Effector memory CD8-positive, alpha-beta T cell (primary cell): Measurements from ENCODE around the gene PAM16.
A peak's percentile ranks its signal among the peaks of the same experiment; 100 is the strongest.
"Not testable (repeated sequence)": the region's sequence is repeated elsewhere in the genome, so short reads cannot be mapped to it uniquely, and the experiment has no call there.

Experiments
- ATAC-seq: fragments of 150-1000 bp; cut with Tn5 transposase; replicated peaks from 2 replicates; pipeline ENCODE4 v1.10.0; 2021; ENCODE audit warnings: mild to moderate bottlenecking, moderate library complexity
- DNase-seq, 3 experiments: peaks; one replicate each; pipeline ENCODE4 v3.0.0; 2021
- H3K27ac Mint-ChIP-seq, 2 donors: one replicate each; pipeline ENCODE4 v1.8.0; 2022; ENCODE audit warnings: mild to moderate bottlenecking in 2 of 2, mixed read lengths in 2 of 2, moderate library complexity in 2 of 2
- H3K27me3 Mint-ChIP-seq, 2 donors: one replicate each; pipeline ENCODE4 v1.8.0; 2022; ENCODE audit warnings: mixed read lengths in 2 of 2
- H3K36me3 Mint-ChIP-seq: one replicate; pipeline ENCODE4 v1.8.0; 2022; ENCODE audit warnings: mild to moderate bottlenecking, moderate library complexity, mixed read lengths; ENCODE audit not compliant: insufficient read depth
- H3K4me1 Mint-ChIP-seq, 2 donors: one replicate each; pipeline ENCODE4 v1.8.0; 2022; ENCODE audit warnings: low read depth in 2 of 2, mixed read lengths in 2 of 2
- H3K4me3 Mint-ChIP-seq, 2 donors: one replicate each; pipeline ENCODE4 v1.8.0; 2022; ENCODE audit warnings: mild to moderate bottlenecking in 2 of 2, mixed read lengths in 2 of 2, moderate library complexity in 2 of 2
- H3K9me3 Mint-ChIP-seq, 2 donors: one replicate each; pipeline ENCODE4 v1.8.0; 2022; ENCODE audit warnings: mixed read lengths in 2 of 2
- total RNA-seq, 9 experiments: gene quantifications; one replicate each; lab custom pipeline; 2026; lab: John Stamatoyannopoulos, UW

PAM16 gene
- total RNA-seq: 1.5 to 6.8 (median 3.2) reads per million in 9 experiments

DNA sequence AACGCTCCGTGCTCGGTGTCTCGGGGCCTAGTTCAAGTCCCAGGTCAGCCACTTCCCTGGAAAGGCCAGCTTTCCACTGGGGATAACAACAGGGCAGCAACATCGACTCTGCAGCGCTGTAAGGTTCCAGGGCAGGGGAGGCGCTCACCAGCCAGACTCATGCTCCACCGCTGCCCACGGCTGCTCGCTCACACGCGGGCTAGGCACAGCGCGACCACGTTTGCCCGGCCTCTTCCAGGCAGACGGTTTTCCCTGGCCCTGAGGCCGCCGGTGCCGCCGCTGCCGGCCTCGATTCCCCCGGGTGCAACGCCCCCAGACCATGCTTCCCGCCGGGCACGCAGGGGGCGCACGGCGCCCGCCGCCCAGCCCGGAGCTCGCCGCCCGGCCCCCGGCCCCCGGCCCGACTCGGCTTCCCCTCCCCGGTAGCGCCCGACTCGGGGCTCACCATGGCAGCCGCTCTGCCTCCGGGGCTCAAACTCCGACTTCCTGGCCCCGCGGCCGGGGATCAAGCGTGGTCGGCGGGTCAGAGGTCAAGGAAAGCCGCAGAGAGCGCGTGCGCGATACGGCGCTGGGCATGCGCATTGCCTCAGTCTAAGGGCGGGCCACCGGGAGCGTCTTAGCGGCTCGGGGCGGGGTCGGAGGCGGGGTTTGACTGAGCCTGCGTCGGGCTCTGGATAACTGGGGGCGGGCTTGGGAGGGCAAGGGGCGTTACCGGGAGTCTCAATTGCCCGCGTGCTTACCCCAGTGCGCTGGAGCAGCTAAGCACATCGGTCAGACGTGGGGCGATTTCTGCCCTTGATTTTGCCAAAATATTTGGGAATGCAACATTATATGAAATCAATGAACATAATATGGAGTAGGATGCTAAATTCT, at the start of gene PAM16:
PAM16 (minus strand) TSS at position 535 of the 873 bp plus-strand sequence; CDS start at position 448, 87 bp downstream.
- Mint-ChIP-seq H3K4me1 (peaks cover 11 to 21% of the 10 kb centered on the region in 2 donors), H3K9me3 (no peaks in the 10 kb centered on the region), H3K27ac (peak within 1 kb of the TSS; percentile 84 to 92), H3K36me3 (peaks cover 58% of the 10 kb centered on the region), H3K27me3 (no peaks in the 10 kb centered on the region), H3K4me3 (peak within 1 kb of the TSS; percentile 89 to 90)
- DNase-seq (peak; percentile 97 to 98 (median 98)), ATAC-seq (peak; percentile 83)

DNA sequence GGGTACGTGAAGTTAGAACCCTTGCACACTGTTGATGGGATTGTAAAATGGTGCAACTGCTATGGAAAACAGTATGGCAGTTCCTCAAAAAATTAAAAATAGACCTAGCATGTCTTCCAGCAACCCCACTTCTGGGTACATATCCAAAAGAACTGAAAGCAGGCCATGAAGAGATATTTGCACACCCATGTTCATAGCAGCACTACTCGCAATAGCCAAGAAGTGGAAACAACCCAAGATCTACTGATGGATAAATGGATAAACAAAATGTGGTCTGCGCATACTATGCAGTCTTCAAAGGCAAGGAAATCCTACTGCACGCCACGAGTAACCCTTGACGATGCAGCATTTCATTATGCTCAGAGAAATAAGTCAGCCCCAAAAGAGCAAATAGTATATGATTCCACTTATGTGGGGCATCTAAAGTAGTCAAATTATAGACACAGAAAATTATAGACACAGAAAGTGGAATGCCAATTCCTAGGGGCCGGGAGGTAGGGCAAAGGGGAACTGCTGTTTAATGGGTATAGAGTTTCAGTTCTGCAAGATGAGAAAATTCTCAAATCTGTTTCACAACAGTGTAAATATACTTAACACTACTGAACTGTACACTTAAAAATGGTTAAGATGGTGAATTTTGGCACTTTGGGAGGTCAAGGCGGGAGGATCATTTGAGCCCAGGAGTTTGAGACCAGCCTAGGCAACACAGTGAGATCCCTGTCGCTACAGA, 48.0 kb upstream of the PAM16 start:
- H3K9me3 Mint-ChIP-seq: no peaks in the 10 kb centered on the region
- ATAC-seq (no peak), DNase-seq (no peak)
- peak overlapping the region in 1 of 2 donors; percentile 21 for H3K4me3 Mint-ChIP-seq
- no peaks in the 10 kb centered on the region for H3K27me3 Mint-ChIP-seq
- peaks cover 100% of the 10 kb centered on the region for H3K36me3 Mint-ChIP-seq
- peak overlapping the region in 1 of 2 donors; percentile 82 for H3K27ac Mint-ChIP-seq
- peaks cover 22 to 28% of the 10 kb centered on the region in 2 donors for H3K4me1 Mint-ChIP-seq

DNA sequence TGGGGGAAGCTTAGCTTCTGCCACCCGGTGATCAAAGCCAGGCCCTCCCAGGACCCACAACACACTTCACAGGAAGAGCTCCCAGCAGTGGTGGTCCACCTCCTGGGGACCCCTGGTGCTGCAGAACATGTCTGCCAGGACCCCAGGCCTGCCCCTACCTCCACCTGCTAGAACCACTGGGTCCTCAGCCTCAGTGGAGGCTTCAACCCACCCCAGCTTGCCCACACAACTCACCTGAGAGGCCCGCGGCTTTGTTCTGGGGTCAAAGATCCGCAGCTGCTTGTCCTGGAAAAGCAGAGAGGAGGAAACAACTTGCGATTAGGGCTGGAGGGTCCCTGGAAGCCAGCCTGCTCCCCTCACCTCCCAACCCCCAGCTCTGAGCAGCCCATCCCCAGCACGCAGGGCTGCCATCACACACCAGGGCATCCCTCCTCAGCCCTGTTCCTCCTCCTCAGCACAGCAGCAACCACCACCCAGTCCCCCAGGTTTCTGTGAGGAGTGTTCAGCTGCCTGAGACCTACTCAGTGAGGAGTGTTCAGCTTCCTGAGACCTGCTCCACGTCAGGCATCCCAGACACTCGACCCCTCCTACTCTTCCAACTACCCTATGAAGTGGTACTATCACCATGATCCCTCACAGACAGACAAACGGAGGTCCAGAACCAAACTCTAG, 44.1 kb upstream of the PAM16 start:
- Mint-ChIP-seq H3K27me3 (no peaks in the 10 kb centered on the region), H3K9me3 (no peaks in the 10 kb centered on the region), H3K36me3 (peaks cover 98% of the 10 kb centered on the region), H3K4me1 (peaks cover 12 to 16% of the 10 kb centered on the region in 2 donors), H3K4me3 (peak overlapping the region in 1 of 2 donors; percentile 54), H3K27ac (peak overlapping the region in 1 of 2 donors; percentile 92)
- ATAC-seq (no peak), DNase-seq (no peak)

DNA sequence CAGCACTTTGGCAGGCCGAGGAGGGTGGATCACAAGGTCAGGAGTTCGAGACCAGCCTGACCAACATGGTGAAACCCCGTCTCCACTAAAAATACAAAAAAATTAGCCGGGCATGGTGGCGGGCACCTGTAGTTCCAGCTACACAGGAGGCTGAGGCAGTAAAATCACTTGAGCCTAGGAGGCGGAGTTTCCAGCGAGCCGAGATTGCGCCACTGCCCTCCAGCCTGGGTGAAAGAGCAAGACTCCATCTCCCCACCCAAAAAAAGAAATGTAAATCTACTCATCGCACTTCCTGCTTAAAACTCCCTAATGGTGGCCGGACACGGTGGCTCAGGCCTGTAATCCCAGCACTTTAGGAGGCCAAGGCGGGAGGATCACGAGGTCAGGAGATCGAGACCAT, 42.7 kb upstream of the PAM16 start:
- DNase-seq, H3K4me3 Mint-ChIP-seq, H3K27me3 Mint-ChIP-seq, ATAC-seq, H3K9me3 Mint-ChIP-seq: not testable (repeated sequence)
- Mint-ChIP-seq H3K27ac (peak overlapping the region in 1 of 2 donors; percentile 92), H3K36me3 (peaks cover 98% of the 10 kb centered on the region), H3K4me1 (peaks cover 7 to 12% of the 10 kb centered on the region in 2 donors)

DNA sequence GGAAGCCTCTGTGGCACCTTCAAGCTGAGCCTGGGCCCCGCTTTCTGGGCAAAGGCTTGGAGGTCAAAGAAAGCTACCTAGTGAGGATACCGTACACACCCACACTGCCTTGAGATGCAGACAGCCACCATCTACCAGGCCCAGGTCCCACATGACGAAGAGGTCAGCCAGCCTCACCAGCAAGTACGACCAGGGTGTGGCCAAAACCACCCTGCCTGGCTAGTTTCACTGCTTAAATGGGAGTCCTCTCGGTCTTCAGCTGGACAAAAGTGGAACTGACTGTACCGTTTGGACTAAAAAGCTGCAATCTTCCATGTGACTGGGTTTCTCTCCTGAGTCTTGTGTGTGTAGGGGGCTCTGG, 42.1 kb upstream of the PAM16 start:
- no peak for DNase-seq
- Mint-ChIP-seq H3K36me3 (peaks cover 98% of the 10 kb centered on the region), H3K27me3 (no peaks in the 10 kb centered on the region), H3K4me1 (peaks cover 7 to 12% of the 10 kb centered on the region in 2 donors), H3K9me3 (no peaks in the 10 kb centered on the region), H3K27ac (peak overlapping the region in 1 of 2 donors; percentile 92), H3K4me3 (no peak overlapping the region)
- no peak for ATAC-seq

DNA sequence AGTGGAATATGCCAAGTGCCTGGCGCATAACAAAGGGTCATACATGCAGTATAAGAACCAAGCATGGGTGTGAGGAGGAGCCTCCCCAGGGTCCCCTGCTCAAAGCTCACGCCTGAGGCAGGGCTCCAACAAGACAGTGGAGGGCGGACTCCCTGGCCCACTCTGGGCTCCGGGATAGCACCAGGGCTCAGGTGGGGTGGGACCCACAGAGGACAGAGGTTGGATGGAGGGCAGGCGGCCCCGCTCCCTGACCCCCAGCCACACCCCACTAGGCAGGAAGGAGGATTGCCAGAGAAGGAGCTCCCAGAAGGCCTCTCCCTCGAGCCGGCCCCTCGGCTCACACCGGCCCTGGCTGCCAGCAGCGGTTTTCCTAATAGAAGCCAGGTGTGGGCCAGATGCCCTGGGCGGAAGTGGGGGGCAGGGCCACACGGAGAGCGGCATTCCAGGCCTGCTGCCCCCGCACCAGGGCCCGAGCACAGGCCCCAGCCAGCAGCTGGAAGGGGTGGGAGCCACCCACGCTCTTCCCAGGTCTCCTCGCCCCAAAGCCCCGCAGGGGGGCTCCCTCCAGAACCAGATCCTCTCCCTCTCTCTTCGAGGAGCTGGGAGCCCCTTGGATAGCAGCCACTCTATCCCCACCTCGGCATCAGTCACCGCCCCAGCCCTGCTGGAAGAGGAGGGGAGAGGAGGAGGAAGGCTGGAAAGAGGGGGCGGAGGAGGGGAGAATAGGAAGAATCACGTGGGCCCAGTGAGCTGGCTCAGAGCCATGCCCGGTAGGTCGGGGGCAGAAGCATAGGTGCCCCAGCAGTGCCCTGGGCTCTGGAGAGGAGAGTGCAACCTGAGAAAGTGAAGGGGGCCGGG, 41.5 kb upstream of the PAM16 start:
- Mint-ChIP-seq H3K9me3 (no peaks in the 10 kb centered on the region), H3K36me3 (peaks cover 98% of the 10 kb centered on the region), H3K4me3 (no peak overlapping the region), H3K27me3 (no peaks in the 10 kb centered on the region), H3K4me1 (peaks cover 7 to 12% of the 10 kb centered on the region in 2 donors), H3K27ac (peak overlapping the region in 1 of 2 donors; percentile 92)
- no peak for ATAC-seq
- no peak for DNase-seq

DNA sequence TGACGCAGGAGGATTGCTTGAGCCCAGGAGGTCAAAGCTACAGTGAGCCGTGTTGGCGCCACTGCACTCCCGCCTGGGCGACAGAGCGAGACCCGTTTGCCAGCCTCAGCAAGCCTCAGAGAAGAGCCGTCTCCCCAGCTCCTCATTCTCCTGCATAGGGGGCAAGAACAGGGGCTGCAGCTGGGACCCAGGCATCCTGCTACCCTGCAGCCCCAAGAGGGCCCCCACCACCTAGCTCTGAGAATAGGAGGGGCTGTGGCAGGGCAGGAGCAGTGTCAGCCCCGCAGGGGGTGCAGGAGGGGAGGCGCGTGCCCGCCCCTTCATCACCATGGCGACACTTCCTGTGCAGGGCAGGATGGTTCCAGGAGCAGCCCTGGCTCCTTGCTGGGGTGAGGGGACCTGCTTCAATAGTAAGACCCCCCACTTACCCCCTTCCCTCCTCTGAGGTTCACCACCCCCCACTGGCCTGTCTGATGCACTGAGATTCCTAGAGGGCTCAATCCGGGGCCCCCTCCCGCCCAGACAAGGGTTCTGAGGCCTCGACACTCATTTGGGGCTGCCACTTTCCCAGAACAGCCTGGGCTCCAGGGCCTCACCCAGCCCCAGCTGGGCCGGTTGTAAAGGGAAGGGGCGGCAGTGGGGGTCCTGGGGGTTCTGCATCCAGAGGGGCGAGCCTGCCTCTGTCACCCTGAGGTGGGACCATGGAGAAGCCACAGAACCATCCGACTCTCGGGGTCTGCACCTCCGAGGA, 40.7 kb upstream of the PAM16 start:
- ATAC-seq: peak; percentile 23
- Mint-ChIP-seq H3K4me3 (no peak overlapping the region), H3K27ac (peak overlapping the region; percentile 22 to 92), H3K36me3 (peaks cover 98% of the 10 kb centered on the region), H3K9me3 (no peaks in the 10 kb centered on the region), H3K27me3 (no peaks in the 10 kb centered on the region), H3K4me1 (peaks cover 7 to 14% of the 10 kb centered on the region in 2 donors)
- no peak for DNase-seq

DNA sequence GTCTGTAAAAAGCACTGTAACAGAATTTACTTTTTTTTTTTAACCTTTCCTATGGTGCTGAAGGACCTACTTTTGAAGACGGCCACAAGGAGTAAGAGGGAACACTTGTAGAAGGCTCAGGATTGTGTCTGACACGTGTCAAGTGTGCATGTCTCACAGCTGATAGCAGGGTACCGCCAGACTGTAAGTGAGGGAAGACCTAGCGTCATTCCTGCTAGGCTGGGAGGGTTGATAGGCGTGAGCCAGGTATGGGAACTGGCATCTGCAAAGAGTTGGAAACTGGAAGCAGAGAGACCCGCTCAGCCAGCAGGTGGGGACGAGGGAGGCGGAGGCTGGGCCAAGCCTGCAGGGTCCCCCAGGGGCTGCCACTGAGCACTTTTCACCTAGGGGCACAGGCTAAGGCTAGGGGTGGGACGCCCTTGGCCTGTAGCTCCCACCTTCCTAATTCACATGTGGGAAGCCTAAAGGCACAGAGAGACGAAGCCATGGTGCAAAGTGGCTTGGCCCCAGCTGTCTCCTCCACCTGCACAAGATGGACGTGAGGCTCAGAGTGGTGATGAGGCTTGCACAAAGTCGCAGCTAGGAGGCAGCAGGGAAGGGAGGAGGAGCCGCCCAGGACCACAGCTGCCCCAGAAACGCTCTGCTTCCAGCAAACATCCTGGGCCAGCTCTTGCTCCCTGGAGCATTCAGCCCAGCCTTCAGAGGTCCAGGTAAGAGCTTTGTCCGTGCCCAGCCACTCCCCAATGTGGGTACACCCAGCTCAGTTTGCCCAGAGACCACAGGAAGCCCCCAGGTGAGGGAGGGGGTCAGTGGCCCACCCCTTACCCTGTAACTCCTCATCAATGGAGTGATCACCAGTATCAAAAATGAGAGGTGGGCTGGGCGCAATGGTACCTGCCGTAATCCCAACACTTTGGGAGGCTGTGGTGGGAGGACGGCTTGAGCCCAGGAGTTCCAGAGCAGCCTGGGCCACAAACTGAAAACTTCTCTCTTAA, 39.4 kb upstream of the PAM16 start:
- no peaks in the 10 kb centered on the region for H3K27me3 Mint-ChIP-seq
- H3K4me3 Mint-ChIP-seq: peak overlapping the region in 1 of 2 donors; percentile 53
- ATAC-seq: no peak
- H3K27ac Mint-ChIP-seq: peak overlapping the region; percentile 75 to 92
- peaks cover 98% of the 10 kb centered on the region for H3K36me3 Mint-ChIP-seq
- no peaks in the 10 kb centered on the region for H3K9me3 Mint-ChIP-seq
- DNase-seq: no peak
- peaks cover 6 to 13% of the 10 kb centered on the region in 2 donors for H3K4me1 Mint-ChIP-seq

DNA sequence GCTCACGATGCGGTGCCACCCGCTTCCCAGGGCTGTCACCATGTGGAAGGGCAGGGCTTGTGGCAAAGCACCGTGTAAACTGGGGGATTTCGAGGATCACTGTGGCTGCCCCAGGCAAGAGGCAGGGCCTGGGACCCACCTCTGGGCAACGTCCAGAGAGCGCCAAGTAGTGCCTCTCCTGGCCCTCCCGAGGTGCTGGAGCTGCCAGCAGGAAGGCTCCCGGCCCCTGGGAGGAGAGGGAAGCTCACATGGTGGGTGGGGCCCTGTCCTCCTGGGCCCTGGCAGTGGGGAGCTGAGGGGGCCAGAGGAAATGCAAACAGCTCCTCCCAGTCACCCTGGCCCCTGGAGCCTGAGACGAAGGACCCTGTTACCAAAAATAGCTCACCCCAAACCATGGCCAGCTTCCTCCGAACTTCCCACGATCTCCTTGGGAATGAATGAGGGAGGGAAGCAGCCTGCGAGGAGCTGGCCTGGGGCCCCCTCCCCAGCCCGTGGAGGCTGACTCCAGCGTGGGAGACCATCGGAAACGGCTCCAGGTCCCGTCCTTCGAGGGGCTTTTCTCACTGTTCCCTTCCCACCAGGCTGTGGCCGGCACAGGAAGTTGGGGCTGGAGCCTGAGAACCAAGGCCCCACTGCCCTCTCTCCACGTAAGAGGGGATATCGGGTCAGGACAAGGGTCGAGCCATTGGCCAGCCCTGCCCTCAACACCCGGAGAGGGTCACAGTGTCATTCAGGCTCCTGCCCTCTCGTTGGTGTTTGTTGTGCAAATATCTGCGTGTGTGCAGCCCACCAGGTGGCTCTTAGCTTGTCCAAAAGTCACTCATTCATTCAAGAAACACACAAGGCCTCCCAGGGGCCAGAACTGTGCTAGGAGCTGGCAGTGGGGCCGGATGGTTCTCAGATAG, 38.2 kb upstream of the PAM16 start:
- no peaks in the 10 kb centered on the region for H3K9me3 Mint-ChIP-seq
- H3K4me3 Mint-ChIP-seq: peak overlapping the region in 1 of 2 donors; percentile 36
- DNase-seq (no peak), ATAC-seq (no peak)
- peaks cover 98% of the 10 kb centered on the region for H3K36me3 Mint-ChIP-seq
- H3K27me3 Mint-ChIP-seq: no peaks in the 10 kb centered on the region
- H3K4me1 Mint-ChIP-seq: peaks cover 3% of the 10 kb centered on the region in 2 donors
- H3K27ac Mint-ChIP-seq: peak overlapping the region; percentile 75 to 92

DNA sequence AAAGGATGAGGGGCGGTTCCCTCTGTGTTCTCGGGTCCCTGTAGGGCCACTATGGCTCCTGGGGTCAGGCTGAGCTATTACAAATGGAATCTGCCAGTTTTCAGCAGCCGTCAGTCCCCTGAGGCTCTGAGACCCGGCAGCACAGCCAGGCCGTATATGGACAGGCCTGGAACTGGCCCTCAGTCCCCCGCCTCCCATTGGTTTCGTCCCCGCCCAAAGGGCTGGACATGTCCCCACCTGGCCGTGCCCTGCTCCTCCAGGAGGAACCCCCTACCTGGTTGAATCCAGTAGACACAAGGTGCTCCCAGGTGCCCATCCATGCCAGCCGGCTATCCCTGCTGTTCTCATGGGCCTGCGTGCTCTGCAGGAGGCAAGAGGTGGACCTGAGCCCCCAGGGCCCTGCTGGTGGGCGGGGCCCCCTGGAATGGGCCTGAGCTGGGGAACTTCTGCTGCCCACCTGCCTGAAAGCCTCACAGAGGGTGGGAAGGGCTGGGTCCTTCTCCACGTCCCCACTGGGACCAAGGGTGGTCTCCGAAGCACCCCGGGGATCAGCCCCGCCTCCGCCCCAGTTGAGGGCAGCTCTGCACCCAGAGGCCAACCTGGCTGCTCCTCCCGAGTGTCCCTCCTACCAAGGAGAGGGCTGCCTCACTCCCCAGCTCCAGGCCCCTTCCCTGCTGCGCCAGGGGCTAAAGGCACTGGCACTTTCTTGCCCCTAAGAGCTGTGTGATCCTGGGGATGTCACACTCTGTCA, 37.3 kb upstream of the PAM16 start:
- peak overlapping the region; percentile 49 to 92 for H3K27ac Mint-ChIP-seq
- H3K9me3 Mint-ChIP-seq: no peaks in the 10 kb centered on the region
- DNase-seq: no peak
- H3K4me3 Mint-ChIP-seq: peak overlapping the region in 1 of 2 donors; percentile 36
- H3K27me3 Mint-ChIP-seq: no peaks in the 10 kb centered on the region
- H3K36me3 Mint-ChIP-seq: peaks cover 98% of the 10 kb centered on the region
- H3K4me1 Mint-ChIP-seq: peaks cover under 1 to 3% of the 10 kb centered on the region in 2 donors
- no peak for ATAC-seq
